GM12865 (cell line): ENCODE measurements around the gene ZFAND3.

ENCODE experiments used
- DNase-seq: peaks from one replicate; pipeline ENCODE4 v3.0.0; 2010; ENCODE audit warnings: low read depth
- H3K4me3 ChIP-seq: 2 replicates; pipeline ENCODE4 v1.5.1; 2011; ENCODE audit warnings: mild to moderate bottlenecking, low read depth, low read length, control low read depth
- TF ChIP-seq, protein P1 (sequence below): IDR thresholded peaks from 2 replicates; pipeline ENCODE4 v1.5.1; 2011; ENCODE audit warnings: low read length, control low read depth, low read depth, inconsistent platforms; ENCODE audit not compliant: insufficient read depth; ENCODE audit errors: missing control alignments

The ZFAND3 gene

DNA sequence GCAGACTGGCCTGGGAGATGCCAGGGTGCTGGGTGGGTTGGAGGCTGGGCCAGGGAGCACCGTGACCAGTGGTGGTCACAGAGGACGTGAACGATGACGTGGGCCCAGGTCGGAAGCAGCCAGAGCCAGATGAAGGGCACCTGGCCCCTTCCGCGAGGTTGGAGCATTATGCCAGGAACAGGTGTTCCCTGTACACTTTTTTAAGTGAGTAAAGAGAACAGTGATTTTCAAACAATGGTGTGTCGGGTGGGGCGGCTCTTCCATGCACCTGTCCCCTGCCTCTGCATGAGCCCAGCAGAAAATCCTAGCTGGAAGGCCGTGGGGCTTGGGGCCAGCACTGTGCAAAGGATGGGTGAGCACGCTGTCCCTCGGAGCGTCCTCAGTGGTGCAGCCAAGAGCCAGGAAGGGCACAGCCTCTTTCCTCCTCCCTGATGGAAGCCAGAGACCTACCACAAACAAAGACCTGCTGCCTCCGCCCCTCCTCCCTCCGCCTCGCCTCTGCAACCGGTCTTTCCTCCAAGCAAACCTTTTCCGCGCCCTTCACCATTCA is 350.5 kb downstream of the ZFAND3 start:
- TF ChIP-seq, protein P1, sequence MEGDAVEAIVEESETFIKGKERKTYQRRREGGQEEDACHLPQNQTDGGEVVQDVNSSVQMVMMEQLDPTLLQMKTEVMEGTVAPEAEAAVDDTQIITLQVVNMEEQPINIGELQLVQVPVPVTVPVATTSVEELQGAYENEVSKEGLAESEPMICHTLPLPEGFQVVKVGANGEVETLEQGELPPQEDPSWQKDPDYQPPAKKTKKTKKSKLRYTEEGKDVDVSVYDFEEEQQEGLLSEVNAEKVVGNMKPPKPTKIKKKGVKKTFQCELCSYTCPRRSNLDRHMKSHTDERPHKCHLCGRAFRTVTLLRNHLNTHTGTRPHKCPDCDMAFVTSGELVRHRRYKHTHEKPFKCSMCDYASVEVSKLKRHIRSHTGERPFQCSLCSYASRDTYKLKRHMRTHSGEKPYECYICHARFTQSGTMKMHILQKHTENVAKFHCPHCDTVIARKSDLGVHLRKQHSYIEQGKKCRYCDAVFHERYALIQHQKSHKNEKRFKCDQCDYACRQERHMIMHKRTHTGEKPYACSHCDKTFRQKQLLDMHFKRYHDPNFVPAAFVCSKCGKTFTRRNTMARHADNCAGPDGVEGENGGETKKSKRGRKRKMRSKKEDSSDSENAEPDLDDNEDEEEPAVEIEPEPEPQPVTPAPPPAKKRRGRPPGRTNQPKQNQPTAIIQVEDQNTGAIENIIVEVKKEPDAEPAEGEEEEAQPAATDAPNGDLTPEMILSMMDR, result no peak
- no peak overlapping the region for H3K4me3 ChIP-seq
- DNase-seq, result no peak

DNA sequence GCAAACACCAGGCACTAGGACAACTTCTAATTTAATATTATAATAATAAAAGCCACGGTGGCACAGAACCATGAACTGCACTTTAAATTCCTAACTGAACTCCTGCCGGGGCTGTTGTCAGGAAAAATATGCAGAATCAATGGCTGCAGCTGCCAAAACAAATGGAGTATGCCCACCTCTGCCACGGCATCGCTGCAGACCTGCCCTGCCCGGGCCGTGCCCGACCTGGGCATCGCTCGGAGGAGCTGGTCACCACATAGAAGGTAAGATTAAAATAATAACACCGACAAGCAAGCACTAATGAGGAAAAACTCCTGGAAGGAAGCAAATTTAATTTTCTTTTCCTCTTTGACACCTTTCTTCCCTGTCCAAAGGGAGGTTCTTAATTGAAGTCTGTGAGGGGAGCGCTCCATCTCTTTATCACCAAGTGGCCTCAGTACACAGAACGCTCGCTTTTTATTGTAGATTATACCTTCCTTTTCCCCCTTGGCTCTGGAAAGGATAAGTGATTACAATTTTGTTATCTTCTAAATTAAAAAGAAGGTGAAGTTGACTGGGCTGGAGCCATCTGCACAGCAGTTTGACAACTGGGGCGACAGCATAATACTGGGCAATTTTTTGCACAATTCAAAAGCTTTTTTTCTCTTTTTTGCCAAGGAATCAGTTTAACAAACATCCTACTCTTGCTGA is 351.3 kb downstream of the ZFAND3 start:
- TF ChIP-seq, protein P1, result no peak
- H3K4me3 ChIP-seq, result no peak overlapping the region
- DNase-seq, result no peak

DNA sequence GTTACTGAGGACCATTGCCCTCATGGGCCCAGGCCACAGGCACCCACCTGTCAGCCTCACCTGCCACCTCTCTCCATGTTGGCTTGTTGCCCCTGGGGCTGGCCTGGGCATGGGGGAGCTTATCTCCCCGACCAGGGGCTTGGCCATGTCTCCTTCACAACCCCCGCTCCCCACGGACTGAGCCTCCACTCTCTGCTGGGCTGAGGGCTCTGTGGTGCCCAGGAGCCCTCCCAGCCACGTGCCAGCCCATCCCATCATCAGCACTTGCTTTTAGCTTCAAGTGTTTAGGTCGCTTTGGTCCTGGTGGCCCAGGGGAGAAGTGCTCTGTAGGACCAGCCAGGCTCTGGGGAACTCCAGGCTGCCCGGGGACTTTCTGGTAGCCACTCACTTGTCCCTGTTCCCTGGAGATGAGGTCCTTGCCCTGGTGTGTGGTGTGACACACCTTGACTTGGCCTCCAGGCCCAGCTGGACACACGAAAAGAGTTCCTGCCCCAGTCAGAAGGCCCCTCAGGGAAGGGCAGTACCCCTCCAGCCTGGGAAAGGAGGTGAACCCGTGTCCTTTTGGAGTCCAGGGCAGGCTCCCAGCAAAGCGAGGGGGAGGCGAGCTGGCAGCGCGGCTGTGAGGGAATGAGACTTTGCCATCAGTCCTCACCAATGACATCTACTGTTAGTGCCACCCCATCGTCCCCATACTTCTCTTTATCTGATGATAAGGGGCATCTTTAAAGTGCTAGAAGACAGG is 352.6 kb downstream of the ZFAND3 start:
- no peak overlapping the region for H3K4me3 ChIP-seq
- peak; percentile 11 for DNase-seq
- TF ChIP-seq, protein P1, result no peak

DNA sequence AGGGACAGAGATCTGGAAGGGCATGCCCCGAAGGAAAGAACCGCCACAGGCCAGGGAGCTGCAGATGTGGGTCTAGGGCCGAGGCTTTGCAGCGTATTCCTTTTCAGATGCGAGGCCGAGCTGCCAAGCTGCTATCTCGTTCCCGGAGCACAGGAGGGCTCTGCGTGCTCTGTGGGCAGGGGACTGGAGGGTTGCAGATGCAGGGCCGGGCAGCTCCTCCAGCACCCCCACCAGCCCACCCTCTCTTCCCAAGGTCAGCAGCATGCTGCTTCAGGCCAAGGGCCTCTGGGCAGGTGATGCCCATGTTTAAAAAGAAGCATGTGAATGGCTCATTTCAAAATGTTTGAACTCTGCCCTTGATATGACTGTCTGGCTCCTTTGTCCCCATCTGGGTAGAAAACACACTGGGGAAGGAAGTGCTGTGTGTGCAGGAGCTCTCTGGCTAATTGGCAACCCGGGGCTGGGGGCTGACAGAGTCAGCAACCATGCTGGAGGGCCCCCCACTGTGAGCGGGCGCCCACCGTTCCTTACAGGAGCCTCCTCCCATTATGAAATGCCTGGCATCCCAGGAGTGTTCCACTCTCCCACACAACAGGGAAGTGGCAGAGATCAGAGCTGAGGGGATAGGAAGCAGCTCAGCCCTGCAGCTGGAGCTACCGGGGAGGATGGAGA is 353.3 kb downstream of the ZFAND3 start:
- no peak for DNase-seq
- TF ChIP-seq, protein P1, result no peak
- no peak overlapping the region for H3K4me3 ChIP-seq

DNA sequence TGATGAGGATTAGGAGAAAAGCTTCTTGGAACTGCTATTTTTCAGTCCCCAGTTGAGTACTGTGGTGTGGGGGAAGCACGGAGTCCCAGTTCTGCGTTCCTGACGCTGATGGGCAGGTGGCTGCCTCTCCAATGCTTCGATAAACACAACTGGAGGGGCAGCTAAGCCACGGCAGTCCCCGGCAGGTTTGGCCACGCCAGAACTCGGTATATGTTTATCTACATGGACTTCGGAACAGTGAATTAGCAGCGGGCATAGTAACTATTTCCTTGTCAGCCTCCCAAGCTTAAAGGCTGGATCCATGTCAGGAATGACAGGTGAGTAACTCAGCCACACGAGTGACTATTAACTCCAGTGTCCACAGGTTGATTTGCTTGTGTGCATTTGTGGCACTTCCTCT is 354.4 kb downstream of the ZFAND3 start:
- no peak overlapping the region for H3K4me3 ChIP-seq
- TF ChIP-seq, protein P1, result no peak
- no peak for DNase-seq

DNA sequence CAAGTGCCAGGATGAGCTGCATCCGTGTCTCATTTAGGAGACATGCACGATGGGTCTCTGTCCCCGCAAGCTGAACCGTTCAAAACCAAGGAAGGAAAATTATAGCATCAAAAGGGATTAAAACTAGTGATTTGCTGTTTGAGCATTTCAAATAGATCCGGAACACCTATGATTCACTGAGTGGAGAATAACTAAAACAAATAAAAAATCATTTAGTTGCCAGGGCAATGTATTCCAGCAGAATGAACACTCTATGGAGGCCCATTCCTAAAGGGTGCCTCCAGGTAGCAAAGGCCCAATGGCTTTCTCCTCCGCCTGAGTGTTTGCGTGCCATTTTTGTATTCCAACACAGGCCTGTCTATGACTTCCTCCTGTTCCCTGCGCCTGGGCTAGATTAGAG is 354.8 kb downstream of the ZFAND3 start:
- TF ChIP-seq, protein P1, result no peak
- no peak for DNase-seq
- no peak overlapping the region for H3K4me3 ChIP-seq
